GM12878 (cell line): Measurements from ENCODE around the gene LRRC15. TPM values are rescaled to one million over a fixed set of nuclear protein-coding genes. Genes with fewer than 3 reads are reported as not detected.

Experiments used
- BACH1 ChIP-seq: fragments of 450-650 bp; IDR thresholded peaks from 2 replicates; pipeline ENCODE4 v1.6.1; 2017; ENCODE audit warnings: mild to moderate bottlenecking, borderline replicate concordance
- CREM ChIP-seq: IDR thresholded peaks from 2 replicates; pipeline ENCODE4 v1.6.1; 2014; ENCODE audit warnings: antibody characterized with exemption, low read depth
- ETV6 ChIP-seq, 2 experiments: fragments of 450-650 bp in 1 of 2; IDR thresholded peaks in 1 of 2; conservative IDR thresholded peaks in 1 of 2; 2 replicates each; pipeline ENCODE4 v1.6.1; 2014; ENCODE audit warnings: antibody characterized with exemption in 1 of 2, borderline replicate concordance in 1 of 2, low read depth in 1 of 2, mild to moderate bottlenecking in 1 of 2, moderate library complexity in 1 of 2
- FOXM1 ChIP-seq: IDR thresholded peaks from 2 replicates; pipeline ENCODE4 v1.6.1; 2012; ENCODE audit warnings: low read depth, mild to moderate bottlenecking, inconsistent platforms, low read length, moderate library complexity
- GATAD2B ChIP-seq: fragments of 450-650 bp; conservative IDR thresholded peaks from 2 replicates; pipeline ENCODE4 v1.6.1; 2017; ENCODE audit warnings: low read depth, mild to moderate bottlenecking, moderate library complexity
- IKZF1 ChIP-seq: fragments of 450-650 bp; conservative IDR thresholded peaks from 2 replicates; pipeline ENCODE4 v1.6.1; 2017; ENCODE audit warnings: antibody characterized with exemption, mild to moderate bottlenecking
- KLF5 ChIP-seq: fragments of 450-650 bp; IDR thresholded peaks from 2 replicates; pipeline ENCODE4 v1.6.1; 2014; ENCODE audit warnings: mild to moderate bottlenecking; ENCODE audit not compliant: partially characterized antibody
- MYB ChIP-seq: fragments of 150-350 bp; IDR thresholded peaks from 2 replicates; pipeline ENCODE4 v1.6.1; 2014; ENCODE audit warnings: mild to moderate bottlenecking, low read depth, low read length, borderline replicate concordance
- PAX8 ChIP-seq: fragments of 450-650 bp; IDR thresholded peaks from 2 replicates; pipeline ENCODE4 v1.6.1; 2017; ENCODE audit warnings: mild to moderate bottlenecking, moderate library complexity
- POLR2A ChIP-seq: IDR thresholded peaks from 2 replicates; pipeline ENCODE4 v1.6.1; 2011; ENCODE audit warnings: low read depth, mild to moderate bottlenecking, low read length
- RAD21 ChIP-seq: IDR thresholded peaks from 2 replicates; pipeline ENCODE4 v1.6.1; 2011; ENCODE audit warnings: mild to moderate bottlenecking, low read depth, low read length, moderate library complexity; ENCODE audit not compliant: insufficient read depth
- SIN3A ChIP-seq: IDR thresholded peaks from 2 replicates; pipeline ENCODE4 v1.6.1; 2012; ENCODE audit warnings: low read depth, low read length, improper control_type of control experiment
- SMAD1 ChIP-seq: fragments of 450-650 bp; IDR thresholded peaks from 2 replicates; pipeline ENCODE4 v1.6.1; 2018; ENCODE audit warnings: mild to moderate bottlenecking, low read depth; ENCODE audit not compliant: partially characterized antibody
- TCF3 ChIP-seq: IDR thresholded peaks from 2 replicates; pipeline ENCODE4 v1.6.1; 2012; ENCODE audit warnings: low read depth, mild to moderate bottlenecking, low read length, borderline replicate concordance; ENCODE audit not compliant: insufficient read depth
- YBX1 ChIP-seq: fragments of 450-650 bp; IDR thresholded peaks from 2 replicates; pipeline ENCODE4 v1.6.1; 2016; ENCODE audit warnings: antibody characterized with exemption
- ZBED1 ChIP-seq: IDR thresholded peaks from 2 replicates; pipeline ENCODE4 v1.6.1; 2016; ENCODE audit warnings: borderline replicate concordance
- polyA plus RNA-seq, 11 experiments: library from polyadenylated mRNA; depleted of rRNA in 4 of 11; unstranded in 6 of 11; stranded (reverse) in 5 of 11; fragments of >200 nt; fragmentation: Nextera tagmentation in 4 of 11; fragmentation: Illumina TruSeq in 1 of 11; extraction: Ambion mirVana in 4 of 11; extraction: Trizol in 1 of 11; gene quantifications; 1 replicate in 1 of 11; 2 replicates in 10 of 11; pipeline versions ENCODE4 v1.2.1 to v1.2.3, GENCODE V29; 2011 to 2016; ENCODE audit warnings: inconsistent platforms in 2 of 11, missing spikeins in 2 of 11, low read depth in 1 of 11
- total RNA-seq, 4 experiments: library from RNA; depleted of rRNA in 3 of 4; stranded (reverse); fragments of >200 nt in 3 of 4; fragmentation: Illumina TruSeq in 1 of 4; extraction: Trizol in 1 of 4; gene quantifications; 2 replicates each; pipeline versions ENCODE4 v1.2.1 to v1.2.3, GENCODE V29; 2013 to 2021
- TF ChIP-seq, protein P1 (sequence below): fragments of 450-650 bp; formaldehyde crosslinking; IDR thresholded peaks from 2 replicates; pipeline ENCODE4 v1.4.0; 2022; ENCODE audit warnings: mild to moderate bottlenecking, moderate library complexity
- TF ChIP-seq, protein P2 (sequence below): fragments of 450-650 bp; IDR thresholded peaks from 2 replicates; pipeline ENCODE4 v1.6.1; 2014; ENCODE audit warnings: mild to moderate bottlenecking
- TF ChIP-seq, protein P3 (sequence below): fragments of 450-650 bp; IDR thresholded peaks from 2 replicates; pipeline ENCODE4 v1.6.1; 2016; ENCODE audit warnings: mild to moderate bottlenecking
- TF ChIP-seq, protein P4 (sequence below): fragments of 450-650 bp; IDR thresholded peaks from 2 replicates; pipeline ENCODE4 v1.6.1; 2018; ENCODE audit warnings: borderline replicate concordance, mild to moderate bottlenecking; ENCODE audit not compliant: partially characterized antibody
- TF ChIP-seq, protein P5 (sequence below): fragments of 450-650 bp; conservative IDR thresholded peaks from 2 replicates; pipeline ENCODE4 v1.6.1; 2017; ENCODE audit warnings: mild to moderate bottlenecking, moderate library complexity

The LRRC15 gene
- total and polyA plus RNA-seq, 10 of the 15 experiments (the other 5 are each of a cell fraction or from before 2014, with no cell fraction given) = not detected

DNA sequence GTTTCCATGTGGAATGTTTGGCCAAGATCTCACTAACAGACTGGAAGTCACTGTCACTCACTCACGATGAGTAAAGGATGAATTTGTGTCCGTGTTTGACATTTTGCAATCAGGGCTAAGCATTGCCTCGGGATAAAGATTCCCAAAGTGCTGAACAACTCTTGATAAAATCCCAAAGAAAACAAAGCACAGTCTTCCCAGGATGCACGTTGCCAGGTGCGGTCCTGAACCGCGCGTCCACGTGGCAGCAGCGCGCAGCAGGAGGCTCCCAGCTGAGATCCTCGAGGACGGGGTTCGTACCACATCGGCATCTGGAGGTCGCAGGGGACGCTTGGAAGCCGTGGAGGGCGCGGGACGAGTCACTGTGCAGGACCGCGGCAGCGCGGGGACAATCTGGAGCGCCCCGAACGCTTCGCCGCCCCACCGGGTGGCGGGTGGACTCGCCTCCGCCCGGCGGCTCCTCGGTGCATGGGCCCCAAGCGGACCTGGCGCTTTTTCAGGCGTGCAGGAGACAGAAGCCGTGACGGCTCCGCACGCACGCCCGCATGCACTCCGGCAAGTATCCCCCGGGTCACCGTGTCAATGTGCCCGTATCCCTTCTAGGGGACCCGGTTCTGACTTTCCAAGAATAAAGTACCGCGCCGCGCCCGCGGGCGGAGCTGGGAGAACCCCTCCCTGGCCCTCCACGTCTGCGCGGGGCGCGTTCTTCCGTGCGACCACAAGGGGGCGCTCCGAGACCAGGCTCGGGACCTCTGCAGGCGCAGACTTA is 36.1 kb downstream of the LRRC15 start (continued):
- TF ChIP-seq, protein P1, sequence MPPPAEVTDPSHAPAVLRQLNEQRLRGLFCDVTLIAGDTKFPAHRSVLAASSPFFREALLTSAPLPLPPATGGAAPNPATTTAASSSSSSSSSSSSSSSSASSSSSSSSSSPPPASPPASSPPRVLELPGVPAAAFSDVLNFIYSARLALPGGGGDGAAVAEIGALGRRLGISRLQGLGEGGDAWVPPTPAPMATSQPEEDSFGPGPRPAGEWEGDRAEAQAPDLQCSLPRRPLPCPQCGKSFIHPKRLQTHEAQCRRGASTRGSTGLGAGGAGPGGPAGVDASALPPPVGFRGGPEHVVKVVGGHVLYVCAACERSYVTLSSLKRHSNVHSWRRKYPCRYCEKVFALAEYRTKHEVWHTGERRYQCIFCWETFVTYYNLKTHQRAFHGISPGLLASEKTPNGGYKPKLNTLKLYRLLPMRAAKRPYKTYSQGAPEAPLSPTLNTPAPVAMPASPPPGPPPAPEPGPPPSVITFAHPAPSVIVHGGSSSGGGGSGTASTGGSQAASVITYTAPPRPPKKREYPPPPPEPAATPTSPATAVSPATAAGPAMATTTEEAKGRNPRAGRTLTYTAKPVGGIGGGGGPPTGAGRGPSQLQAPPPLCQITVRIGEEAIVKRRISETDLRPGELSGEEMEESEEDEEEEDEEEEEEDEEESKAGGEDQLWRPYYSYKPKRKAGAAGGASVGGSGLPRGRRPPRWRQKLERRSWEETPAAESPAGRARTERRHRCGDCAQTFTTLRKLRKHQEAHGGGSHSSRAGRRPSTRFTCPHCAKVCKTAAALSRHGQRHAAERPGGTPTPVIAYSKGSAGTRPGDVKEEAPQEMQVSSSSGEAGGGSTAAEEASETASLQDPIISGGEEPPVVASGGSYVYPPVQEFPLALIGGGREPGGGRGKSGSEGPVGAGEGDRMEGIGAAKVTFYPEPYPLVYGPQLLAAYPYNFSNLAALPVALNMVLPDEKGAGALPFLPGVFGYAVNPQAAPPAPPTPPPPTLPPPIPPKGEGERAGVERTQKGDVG (CRISPR knock-in tag) = no peak
- TF ChIP-seq ETV6 (conservative IDR thresholded peaks at IDR 0.05 in 1 of 2, IDR thresholded peaks at IDR 0.05 in 1 of 2; ENCODE audit: borderline replicate concordance in 1 of 2, low read depth in 1 of 2) (no peak), RAD21 (peak; percentile 96), TCF3 (no peak), SIN3A (no peak), FOXM1 (peak; percentile 50; the same call in 1 of the 2 replicates), BACH1 (no peak), ZBED1 (no peak), CREM (no peak), IKZF1 (peak; percentile 67), YBX1 (no peak), POLR2A (no peak), SMAD1 (no peak), MYB (no peak), PAX8 (no peak), KLF5 (no peak), GATAD2B (no peak)
- TF ChIP-seq, protein P2, sequence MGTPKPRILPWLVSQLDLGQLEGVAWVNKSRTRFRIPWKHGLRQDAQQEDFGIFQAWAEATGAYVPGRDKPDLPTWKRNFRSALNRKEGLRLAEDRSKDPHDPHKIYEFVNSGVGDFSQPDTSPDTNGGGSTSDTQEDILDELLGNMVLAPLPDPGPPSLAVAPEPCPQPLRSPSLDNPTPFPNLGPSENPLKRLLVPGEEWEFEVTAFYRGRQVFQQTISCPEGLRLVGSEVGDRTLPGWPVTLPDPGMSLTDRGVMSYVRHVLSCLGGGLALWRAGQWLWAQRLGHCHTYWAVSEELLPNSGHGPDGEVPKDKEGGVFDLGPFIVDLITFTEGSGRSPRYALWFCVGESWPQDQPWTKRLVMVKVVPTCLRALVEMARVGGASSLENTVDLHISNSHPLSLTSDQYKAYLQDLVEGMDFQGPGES = no peak
- TF ChIP-seq, protein P3, sequence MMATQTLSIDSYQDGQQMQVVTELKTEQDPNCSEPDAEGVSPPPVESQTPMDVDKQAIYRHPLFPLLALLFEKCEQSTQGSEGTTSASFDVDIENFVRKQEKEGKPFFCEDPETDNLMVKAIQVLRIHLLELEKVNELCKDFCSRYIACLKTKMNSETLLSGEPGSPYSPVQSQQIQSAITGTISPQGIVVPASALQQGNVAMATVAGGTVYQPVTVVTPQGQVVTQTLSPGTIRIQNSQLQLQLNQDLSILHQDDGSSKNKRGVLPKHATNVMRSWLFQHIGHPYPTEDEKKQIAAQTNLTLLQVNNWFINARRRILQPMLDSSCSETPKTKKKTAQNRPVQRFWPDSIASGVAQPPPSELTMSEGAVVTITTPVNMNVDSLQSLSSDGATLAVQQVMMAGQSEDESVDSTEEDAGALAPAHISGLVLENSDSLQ = no peak
- TF ChIP-seq, protein P4, sequence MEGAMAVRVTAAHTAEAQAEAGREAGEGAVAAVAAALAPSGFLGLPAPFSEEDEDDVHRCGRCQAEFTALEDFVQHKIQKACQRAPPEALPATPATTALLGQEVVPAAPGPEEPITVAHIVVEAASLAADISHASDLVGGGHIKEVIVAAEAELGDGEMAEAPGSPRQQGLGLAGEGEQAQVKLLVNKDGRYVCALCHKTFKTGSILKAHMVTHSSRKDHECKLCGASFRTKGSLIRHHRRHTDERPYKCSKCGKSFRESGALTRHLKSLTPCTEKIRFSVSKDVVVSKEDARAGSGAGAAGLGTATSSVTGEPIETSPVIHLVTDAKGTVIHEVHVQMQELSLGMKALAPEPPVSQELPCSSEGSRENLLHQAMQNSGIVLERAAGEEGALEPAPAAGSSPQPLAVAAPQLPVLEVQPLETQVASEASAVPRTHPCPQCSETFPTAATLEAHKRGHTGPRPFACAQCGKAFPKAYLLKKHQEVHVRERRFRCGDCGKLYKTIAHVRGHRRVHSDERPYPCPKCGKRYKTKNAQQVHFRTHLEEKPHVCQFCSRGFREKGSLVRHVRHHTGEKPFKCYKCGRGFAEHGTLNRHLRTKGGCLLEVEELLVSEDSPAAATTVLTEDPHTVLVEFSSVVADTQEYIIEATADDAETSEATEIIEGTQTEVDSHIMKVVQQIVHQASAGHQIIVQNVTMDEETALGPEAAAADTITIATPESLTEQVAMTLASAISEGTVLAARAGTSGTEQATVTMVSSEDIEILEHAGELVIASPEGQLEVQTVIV = no peak
- TF ChIP-seq, protein P5, sequence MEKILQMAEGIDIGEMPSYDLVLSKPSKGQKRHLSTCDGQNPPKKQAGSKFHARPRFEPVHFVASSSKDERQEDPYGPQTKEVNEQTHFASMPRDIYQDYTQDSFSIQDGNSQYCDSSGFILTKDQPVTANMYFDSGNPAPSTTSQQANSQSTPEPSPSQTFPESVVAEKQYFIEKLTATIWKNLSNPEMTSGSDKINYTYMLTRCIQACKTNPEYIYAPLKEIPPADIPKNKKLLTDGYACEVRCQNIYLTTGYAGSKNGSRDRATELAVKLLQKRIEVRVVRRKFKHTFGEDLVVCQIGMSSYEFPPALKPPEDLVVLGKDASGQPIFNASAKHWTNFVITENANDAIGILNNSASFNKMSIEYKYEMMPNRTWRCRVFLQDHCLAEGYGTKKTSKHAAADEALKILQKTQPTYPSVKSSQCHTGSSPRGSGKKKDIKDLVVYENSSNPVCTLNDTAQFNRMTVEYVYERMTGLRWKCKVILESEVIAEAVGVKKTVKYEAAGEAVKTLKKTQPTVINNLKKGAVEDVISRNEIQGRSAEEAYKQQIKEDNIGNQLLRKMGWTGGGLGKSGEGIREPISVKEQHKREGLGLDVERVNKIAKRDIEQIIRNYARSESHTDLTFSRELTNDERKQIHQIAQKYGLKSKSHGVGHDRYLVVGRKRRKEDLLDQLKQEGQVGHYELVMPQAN = no peak
